ENCODE measurements around the gene CHD2. TPM values are rescaled to one million over a fixed set of nuclear protein-coding genes. Genes with fewer than 3 reads are reported as not detected.

CHD2 gene
- total and polyA plus RNA-seq, 4 donors, result 13.9 to 90.2 (median 49.4) TPM

DNA sequence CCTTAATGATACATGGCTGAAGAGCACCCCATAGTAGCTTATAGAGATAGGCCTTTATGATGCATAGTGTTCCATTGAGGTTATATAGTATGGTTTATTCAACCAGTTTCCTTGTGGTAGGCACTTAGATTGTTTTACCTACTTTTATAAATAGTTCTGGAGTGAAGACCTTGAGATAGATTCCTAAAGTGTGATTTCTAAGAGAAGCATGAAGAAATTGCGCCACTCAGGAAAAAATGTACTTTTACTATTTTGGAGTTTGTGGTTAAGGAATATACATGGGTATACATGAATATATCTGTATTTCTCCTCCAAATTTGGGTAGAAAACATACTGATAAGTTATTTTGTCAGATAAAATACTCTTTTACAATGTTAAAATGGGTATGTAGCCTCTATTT lies 70.5 kb downstream of the CHD2 start:
- 99% methylated on average over 1 of the region's 1 CpG for WGBS
- Histone ChIP-seq H3K27me3 (ENCODE audit: control insufficient read depth in 4 of 4, insufficient read depth in 4 of 4, low read length in 3 of 4) (no peaks in the 10 kb centered on the region), H3K4me3 (ENCODE audit: low read depth in 1 of 3, low read length in 3 of 3) (no peak overlapping the region), H3K27ac (ENCODE audit: low read depth in 1 of 2, low read length in 2 of 2) (no peak overlapping the region), H3K36me3 (ENCODE audit: control insufficient read depth in 4 of 4, insufficient read depth in 3 of 4, low read depth in 1 of 4, low read length in 3 of 4) (peaks cover 18 to 77% (median 69%) of the 10 kb centered on the region in 4 donors), H3K9me3 (ENCODE audit: control insufficient read depth in 4 of 4, low read length in 3 of 4) (no peaks in the 10 kb centered on the region), H3K9ac (ENCODE audit: low read depth in 1 of 2, low read length in 2 of 2) (no peak overlapping the region), H3K4me1 (ENCODE audit: control insufficient read depth in 4 of 4, insufficient read depth in 4 of 4, low read length in 3 of 4) (no peaks in the 10 kb centered on the region)
- no peak for TF ChIP-seq GABPA (IDR thresholded peaks at IDR 0.05 in 1 of 2, conservative IDR thresholded peaks at IDR 0.05 in 1 of 2)
- TF ChIP-seq, protein P1, sequence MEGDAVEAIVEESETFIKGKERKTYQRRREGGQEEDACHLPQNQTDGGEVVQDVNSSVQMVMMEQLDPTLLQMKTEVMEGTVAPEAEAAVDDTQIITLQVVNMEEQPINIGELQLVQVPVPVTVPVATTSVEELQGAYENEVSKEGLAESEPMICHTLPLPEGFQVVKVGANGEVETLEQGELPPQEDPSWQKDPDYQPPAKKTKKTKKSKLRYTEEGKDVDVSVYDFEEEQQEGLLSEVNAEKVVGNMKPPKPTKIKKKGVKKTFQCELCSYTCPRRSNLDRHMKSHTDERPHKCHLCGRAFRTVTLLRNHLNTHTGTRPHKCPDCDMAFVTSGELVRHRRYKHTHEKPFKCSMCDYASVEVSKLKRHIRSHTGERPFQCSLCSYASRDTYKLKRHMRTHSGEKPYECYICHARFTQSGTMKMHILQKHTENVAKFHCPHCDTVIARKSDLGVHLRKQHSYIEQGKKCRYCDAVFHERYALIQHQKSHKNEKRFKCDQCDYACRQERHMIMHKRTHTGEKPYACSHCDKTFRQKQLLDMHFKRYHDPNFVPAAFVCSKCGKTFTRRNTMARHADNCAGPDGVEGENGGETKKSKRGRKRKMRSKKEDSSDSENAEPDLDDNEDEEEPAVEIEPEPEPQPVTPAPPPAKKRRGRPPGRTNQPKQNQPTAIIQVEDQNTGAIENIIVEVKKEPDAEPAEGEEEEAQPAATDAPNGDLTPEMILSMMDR (IDR thresholded peaks at IDR 0.05; ENCODE audit: low read depth, low read length, missing input control), result no peak
- TF ChIP-seq, protein P2, sequence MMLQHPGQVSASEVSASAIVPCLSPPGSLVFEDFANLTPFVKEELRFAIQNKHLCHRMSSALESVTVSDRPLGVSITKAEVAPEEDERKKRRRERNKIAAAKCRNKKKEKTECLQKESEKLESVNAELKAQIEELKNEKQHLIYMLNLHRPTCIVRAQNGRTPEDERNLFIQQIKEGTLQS (IDR thresholded peaks at IDR 0.05), result no peak
- no peak for TF ChIP-seq RAD21 (IDR thresholded peaks at IDR 0.05)
- TF ChIP-seq SP1 (IDR thresholded peaks at IDR 0.05), result no peak
- no peak for TF ChIP-seq EGR1 (IDR thresholded peaks at IDR 0.05; ENCODE audit: low read depth in 2 of 2)
- DNase-seq (ENCODE audit: low spot score), result no peak

DNA sequence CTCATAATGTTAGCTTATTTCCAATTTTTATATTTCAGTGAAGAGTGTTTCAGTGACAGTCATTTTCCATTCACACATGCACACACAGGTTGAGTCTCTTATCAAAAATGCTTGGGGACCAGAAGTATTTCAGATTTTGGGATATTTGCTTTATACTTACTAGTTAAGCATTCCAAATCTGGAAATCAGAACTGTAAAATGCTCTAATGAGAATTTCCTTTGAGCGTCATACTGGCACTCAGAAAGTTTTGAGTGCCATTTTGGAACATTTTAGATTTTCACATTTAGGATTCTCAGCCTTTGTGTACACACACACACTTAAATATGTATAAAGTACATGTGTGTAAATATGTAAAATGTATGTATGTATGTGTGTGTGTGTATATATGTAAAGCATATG lies 71.0 kb downstream of the CHD2 start:
- H3K27me3 ChIP-seq (ENCODE audit: control insufficient read depth in 4 of 4, insufficient read depth in 4 of 4, low read length in 3 of 4), result no peaks in the 10 kb centered on the region
- 100% methylated on average over 1 of the region's 1 CpG for WGBS
- H3K36me3 ChIP-seq (ENCODE audit: control insufficient read depth in 4 of 4, insufficient read depth in 3 of 4, low read depth in 1 of 4, low read length in 3 of 4), result peaks cover 18 to 81% (median 73%) of the 10 kb centered on the region in 4 donors
- no peaks in the 10 kb centered on the region for H3K9me3 ChIP-seq (ENCODE audit: control insufficient read depth in 4 of 4, low read length in 3 of 4)
- no peaks in the 10 kb centered on the region for H3K4me1 ChIP-seq (ENCODE audit: control insufficient read depth in 4 of 4, insufficient read depth in 4 of 4, low read length in 3 of 4)
- H3K27ac ChIP-seq (ENCODE audit: low read depth in 1 of 2, low read length in 2 of 2), result no peak overlapping the region
- no peak for DNase-seq (ENCODE audit: low spot score)
- H3K9ac ChIP-seq (ENCODE audit: low read depth in 1 of 2, low read length in 2 of 2), result no peak overlapping the region
- no peak overlapping the region for H3K4me3 ChIP-seq (ENCODE audit: low read depth in 1 of 3, low read length in 3 of 3)
- TF ChIP-seq ZBTB33 (IDR thresholded peaks at IDR 0.05) (no peak), SP1 (IDR thresholded peaks at IDR 0.05) (no peak), RXRA (IDR thresholded peaks at IDR 0.05) (no peak), TAF1 (conservative IDR thresholded peaks at IDR 0.05) (no peak), FOXA1 (IDR thresholded peaks at IDR 0.05) (no peak), EGR1 (IDR thresholded peaks at IDR 0.05; ENCODE audit: low read depth in 2 of 2) (no peak), HNF4G (IDR thresholded peaks at IDR 0.05) (no peak), HNF4A (conservative IDR thresholded peaks at IDR 0.05) (no peak), YY1 (IDR thresholded peaks at IDR 0.05) (no peak), FOXA2 (IDR thresholded peaks at IDR 0.05) (no peak), NR2F2 (IDR thresholded peaks at IDR 0.05) (no peak)
- TF ChIP-seq, protein P1 (IDR thresholded peaks at IDR 0.05; ENCODE audit: low read depth, low read length, missing input control), result no peak
- TF ChIP-seq, protein P3, sequence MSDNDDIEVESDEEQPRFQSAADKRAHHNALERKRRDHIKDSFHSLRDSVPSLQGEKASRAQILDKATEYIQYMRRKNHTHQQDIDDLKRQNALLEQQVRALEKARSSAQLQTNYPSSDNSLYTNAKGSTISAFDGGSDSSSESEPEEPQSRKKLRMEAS (IDR thresholded peaks at IDR 0.05), result no peak
- TF ChIP-seq, protein P4, sequence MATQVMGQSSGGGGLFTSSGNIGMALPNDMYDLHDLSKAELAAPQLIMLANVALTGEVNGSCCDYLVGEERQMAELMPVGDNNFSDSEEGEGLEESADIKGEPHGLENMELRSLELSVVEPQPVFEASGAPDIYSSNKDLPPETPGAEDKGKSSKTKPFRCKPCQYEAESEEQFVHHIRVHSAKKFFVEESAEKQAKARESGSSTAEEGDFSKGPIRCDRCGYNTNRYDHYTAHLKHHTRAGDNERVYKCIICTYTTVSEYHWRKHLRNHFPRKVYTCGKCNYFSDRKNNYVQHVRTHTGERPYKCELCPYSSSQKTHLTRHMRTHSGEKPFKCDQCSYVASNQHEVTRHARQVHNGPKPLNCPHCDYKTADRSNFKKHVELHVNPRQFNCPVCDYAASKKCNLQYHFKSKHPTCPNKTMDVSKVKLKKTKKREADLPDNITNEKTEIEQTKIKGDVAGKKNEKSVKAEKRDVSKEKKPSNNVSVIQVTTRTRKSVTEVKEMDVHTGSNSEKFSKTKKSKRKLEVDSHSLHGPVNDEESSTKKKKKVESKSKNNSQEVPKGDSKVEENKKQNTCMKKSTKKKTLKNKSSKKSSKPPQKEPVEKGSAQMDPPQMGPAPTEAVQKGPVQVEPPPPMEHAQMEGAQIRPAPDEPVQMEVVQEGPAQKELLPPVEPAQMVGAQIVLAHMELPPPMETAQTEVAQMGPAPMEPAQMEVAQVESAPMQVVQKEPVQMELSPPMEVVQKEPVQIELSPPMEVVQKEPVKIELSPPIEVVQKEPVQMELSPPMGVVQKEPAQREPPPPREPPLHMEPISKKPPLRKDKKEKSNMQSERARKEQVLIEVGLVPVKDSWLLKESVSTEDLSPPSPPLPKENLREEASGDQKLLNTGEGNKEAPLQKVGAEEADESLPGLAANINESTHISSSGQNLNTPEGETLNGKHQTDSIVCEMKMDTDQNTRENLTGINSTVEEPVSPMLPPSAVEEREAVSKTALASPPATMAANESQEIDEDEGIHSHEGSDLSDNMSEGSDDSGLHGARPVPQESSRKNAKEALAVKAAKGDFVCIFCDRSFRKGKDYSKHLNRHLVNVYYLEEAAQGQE (IDR thresholded peaks at IDR 0.05), result no peak
- TF ChIP-seq, protein P2 (IDR thresholded peaks at IDR 0.05), result no peak
